Heart left ventricle (tissue), 16 donors: Measurements from ENCODE around the gene SYNE2. TPM values are rescaled to one million over a fixed set of nuclear protein-coding genes. Genes with fewer than 3 reads are reported as not detected.

ENCODE experiments used
- ATAC-seq, 4 donors: fragments of 200-7000 bp; cut with Tn5 transposase; one replicate each; pipeline ENCODE4 v1.9.1; 2020 to 2022; ENCODE audit warnings: moderate library complexity in 4 of 4, mild to moderate bottlenecking in 3 of 4, moderate number of reproducible peaks in 1 of 4
- DNase-seq, 5 donors: peaks; one replicate each; pipeline ENCODE4 v3.0.0-alpha.2; 2020
- H3K27ac ChIP-seq, 12 donors: fragments of 200-600 bp; sonication (generic) in 4 of 12; one replicate each; pipeline versions ENCODE4 v1.5.0 to v1.8.0; 2016 to 2022; ENCODE audit warnings: mild to moderate bottlenecking in 2 of 12
- H3K27me3 ChIP-seq, 9 donors: fragments of 200-600 bp; sonication (generic) in 2 of 9; one replicate each; pipeline versions ENCODE4 v1.5.1 to v1.8.0; 2016 to 2022; ENCODE audit warnings: mild to moderate bottlenecking in 3 of 9
- H3K36me3 ChIP-seq, 9 donors: fragments of 200-600 bp; sonication (generic) in 2 of 9; one replicate each; pipeline versions ENCODE4 v1.5.0 to v1.8.0; 2018 to 2022; ENCODE audit warnings: mild to moderate bottlenecking in 2 of 9
- H3K4me1 ChIP-seq, 12 donors: fragments of 200-600 bp; sonication (generic) in 4 of 12; one replicate each; pipeline versions ENCODE4 v1.5.0 to v1.8.0; 2016 to 2022; ENCODE audit warnings: mild to moderate bottlenecking in 3 of 12
- H3K4me3 ChIP-seq, 12 donors: fragments of 200-600 bp; sonication (generic) in 4 of 12; one replicate each; pipeline versions ENCODE4 v1.5.0 to v1.8.0; 2017 to 2022; ENCODE audit warnings: mild to moderate bottlenecking in 9 of 12, moderate library complexity in 4 of 12
- H3K9me3 ChIP-seq, 12 donors: fragments of 200-600 bp; sonication (generic) in 4 of 12; one replicate each; pipeline versions ENCODE4 v1.5.0 to v1.8.0; 2016 to 2022; ENCODE audit warnings: mild to moderate bottlenecking in 1 of 12
- POLR2A ChIP-seq, 2 donors: fragments of 450-650 bp; IDR thresholded peaks; one replicate each; pipeline ENCODE4 v1.6.1; 2017; ENCODE audit warnings: antibody characterized with exemption in 2 of 2, mild to moderate bottlenecking in 2 of 2, moderate library complexity in 2 of 2
- WGBS, 4 donors: extraction: QIAGEN DNeasy Blood & Tissue Kit in 2 of 4; methylation state at CpG; one replicate each; pipeline versions ENCODE4 v1.1.5 to v1.1.7; 2013 to 2018; 5-methylcytosine and 5-hydroxymethylcytosine counted together
- intact Hi-C, 10 donors: fragments of 100-400 bp; cut with DNase I; formaldehyde crosslinking; loops; one replicate each; pipeline versions ENCODE4 v1.11.1 to v1.14.2; 2022
- polyA plus RNA-seq, 2 donors: library from polyadenylated mRNA; stranded (reverse); fragments of 200-250 nt; gene quantifications; one replicate each; pipeline ENCODE4 v1.2.3, GENCODE V29; 2013
- total RNA-seq, 9 donors: library from RNA; depleted of rRNA in 2 of 9; stranded (reverse); fragments of >200 nt in 2 of 9; fragmentation: NEBNext Ultra II Directional in 3 of 9; extraction: Animal tissue kit (Norgen Biotek cat#: 25700) in 3 of 9; gene quantifications; one replicate each; pipeline versions ENCODE4 v1.1.0 to v1.2.4, GENCODE V29; 2016 to 2023
- TF ChIP-seq, protein P1 (sequence below), 12 donors: fragments of 200-600 bp; sonication (generic) in 4 of 12; IDR thresholded peaks; one replicate each; pipeline versions ENCODE4 v1.5.0 to v1.8.0; 2018 to 2022; ENCODE audit warnings: antibody characterized with exemption in 12 of 12, mild to moderate bottlenecking in 5 of 12
- donor health status: ischemic (EF 13 %, LVEDD 7.1; RV severe dilation, severe dysfunction).
- donor health status: healthy with polysubstance abuse.
- donor health status: DM: no; HTN: yes; CAD: no.
- donor health status: DM: no; HTN: no; CAD: no.
- donor health status: ischemic (EF 25% LVEDD 6.9; RV normal size, moderate dysfunction).
- donor health status: ischemic (EF 25% LVEDD 5.7; RV mildly dilated, moderate dysfunction).
- donor health status: healthy.
- donor health status: DM: yes; HTN: yes; CAD: no.
- donor health status: ischemic (EF 35%, LVEDD 5.7; RV mildly dilated, moderate dysfunction).
- donor health status: nonischemic (EF 11% LVEDD 7.7; RV severe dilation, severe dysfunction).
- donor health status: DM: yes; HTN: yes; CAD: no.
- donor health status: PGD.
- donor health status: ischemic (EF 29% LVEDD 5.4; RV normal size, mild dysfunction).
- donor health status: nonischemic (EF 23%, LVEDD 6.1; RV moderate dilation, normal function).

Gene SYNE2
- total and polyA plus RNA-seq, 11 donors = 58.2 to 255 (median 111) TPM

DNA sequence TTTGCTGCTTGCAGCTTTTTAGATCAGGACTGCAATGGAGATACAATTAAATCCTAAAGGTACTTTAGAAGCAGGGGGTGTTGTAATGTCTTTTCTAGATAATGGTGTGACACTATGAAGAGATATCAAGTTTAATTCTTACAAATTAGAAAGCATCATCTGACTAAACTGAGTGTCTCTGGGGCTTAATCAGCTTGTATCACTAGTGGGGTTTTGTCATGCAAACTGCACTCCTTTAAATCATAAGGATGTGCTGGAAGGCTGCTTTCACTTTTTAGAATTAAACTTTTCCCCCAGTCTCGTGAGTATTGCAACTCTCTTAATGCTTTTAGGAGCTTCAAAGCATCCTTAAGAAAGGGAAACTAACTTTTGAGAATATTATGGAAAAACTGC, 222.8 kb downstream of the SYNE2 start:
- H3K27ac ChIP-seq = no peak overlapping the region
- no peaks in the 10 kb centered on the region for H3K27me3 ChIP-seq
- WGBS, 4 donors = 68 to 83% (median 76%) methylated on average over 1 of the region's 1 CpG
- intact Hi-C loops = no loop called here
- peaks cover 0 to 87% (median 59%) of the 10 kb centered on the region in 9 donors for H3K36me3 ChIP-seq
- no peaks in the 10 kb centered on the region for H3K4me1 ChIP-seq
- ATAC-seq (no peak), DNase-seq (no peak)
- H3K9me3 ChIP-seq = no peaks in the 10 kb centered on the region
- TF ChIP-seq POLR2A (IDR thresholded peaks at IDR 0.05) = no peak
- TF ChIP-seq, protein P1, sequence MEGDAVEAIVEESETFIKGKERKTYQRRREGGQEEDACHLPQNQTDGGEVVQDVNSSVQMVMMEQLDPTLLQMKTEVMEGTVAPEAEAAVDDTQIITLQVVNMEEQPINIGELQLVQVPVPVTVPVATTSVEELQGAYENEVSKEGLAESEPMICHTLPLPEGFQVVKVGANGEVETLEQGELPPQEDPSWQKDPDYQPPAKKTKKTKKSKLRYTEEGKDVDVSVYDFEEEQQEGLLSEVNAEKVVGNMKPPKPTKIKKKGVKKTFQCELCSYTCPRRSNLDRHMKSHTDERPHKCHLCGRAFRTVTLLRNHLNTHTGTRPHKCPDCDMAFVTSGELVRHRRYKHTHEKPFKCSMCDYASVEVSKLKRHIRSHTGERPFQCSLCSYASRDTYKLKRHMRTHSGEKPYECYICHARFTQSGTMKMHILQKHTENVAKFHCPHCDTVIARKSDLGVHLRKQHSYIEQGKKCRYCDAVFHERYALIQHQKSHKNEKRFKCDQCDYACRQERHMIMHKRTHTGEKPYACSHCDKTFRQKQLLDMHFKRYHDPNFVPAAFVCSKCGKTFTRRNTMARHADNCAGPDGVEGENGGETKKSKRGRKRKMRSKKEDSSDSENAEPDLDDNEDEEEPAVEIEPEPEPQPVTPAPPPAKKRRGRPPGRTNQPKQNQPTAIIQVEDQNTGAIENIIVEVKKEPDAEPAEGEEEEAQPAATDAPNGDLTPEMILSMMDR (IDR thresholded peaks at IDR 0.05) = no peak
- H3K4me3 ChIP-seq = no peak overlapping the region

DNA sequence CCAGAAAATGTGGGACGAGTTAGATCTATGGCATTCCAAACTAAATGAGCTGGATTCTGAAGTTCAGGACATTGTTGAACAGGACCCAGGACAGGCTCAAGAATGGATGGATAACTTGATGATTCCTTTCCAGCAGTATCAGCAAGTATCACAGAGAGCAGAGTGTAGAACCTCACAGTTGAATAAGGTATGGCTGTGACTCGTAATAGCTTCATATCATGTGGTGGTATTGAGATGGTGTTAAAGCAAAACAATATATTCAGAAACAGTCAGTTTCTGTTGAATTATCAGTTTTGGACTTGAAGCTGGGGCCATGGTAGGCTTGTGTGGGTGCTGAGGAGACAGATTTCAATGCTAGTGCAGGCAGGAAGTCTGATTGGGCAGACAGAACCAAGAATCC, 227.6 kb downstream of the SYNE2 start:
- Histone ChIP-seq H3K27ac (no peak overlapping the region), H3K27me3 (no peaks in the 10 kb centered on the region), H3K9me3 (no peaks in the 10 kb centered on the region), H3K4me3 (no peak overlapping the region), H3K4me1 (peaks cover 0 to 11% (median 0%) of the 10 kb centered on the region in 12 donors), H3K36me3 (peaks cover 0 to 81% (median 61%) of the 10 kb centered on the region in 9 donors)
- DNase-seq (no peak), ATAC-seq (no peak)
- no peak for TF ChIP-seq POLR2A (IDR thresholded peaks at IDR 0.05)
- TF ChIP-seq, protein P1 (IDR thresholded peaks at IDR 0.05) = no peak
- intact Hi-C loops = no loop called here
- WGBS, 4 donors = 93 to 97% (median 96%) methylated on average over 2 of the region's 2 CpGs

DNA sequence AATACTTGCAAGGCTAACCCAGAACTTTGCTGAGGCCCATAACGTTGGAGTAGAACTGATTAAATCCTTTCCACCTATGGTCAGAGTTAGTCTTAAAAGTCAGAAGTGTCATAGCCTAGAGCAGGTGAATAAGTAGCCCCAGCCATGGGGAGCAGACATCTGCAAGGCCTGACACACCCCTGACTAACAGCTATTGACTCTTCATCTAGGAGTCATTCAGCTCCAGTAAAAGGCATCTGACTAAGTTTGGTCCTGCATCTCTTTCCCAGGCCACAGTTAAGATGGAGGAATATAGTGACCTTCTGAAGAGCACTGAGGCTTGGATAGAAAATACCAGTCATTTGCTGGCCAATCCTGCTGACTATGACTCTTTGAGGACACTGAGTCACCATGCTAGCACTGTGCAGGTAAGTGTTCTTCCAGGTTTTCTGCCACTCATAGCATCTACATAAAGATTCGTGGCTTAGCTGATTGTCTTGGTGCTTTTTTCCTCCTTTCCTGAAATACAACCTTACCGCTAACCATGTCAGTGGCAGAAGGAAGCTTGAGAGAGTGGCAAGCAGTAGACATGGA, 228.5 kb downstream of the SYNE2 start:
- no peak for TF ChIP-seq POLR2A (IDR thresholded peaks at IDR 0.05)
- TF ChIP-seq, protein P1 (IDR thresholded peaks at IDR 0.05) = no peak
- H3K9me3 ChIP-seq = no peaks in the 10 kb centered on the region
- peaks cover 0 to 11% (median 0%) of the 10 kb centered on the region in 12 donors for H3K4me1 ChIP-seq
- no peak overlapping the region for H3K27ac ChIP-seq
- peaks cover 0 to 77% (median 61%) of the 10 kb centered on the region in 9 donors for H3K36me3 ChIP-seq
- WGBS, 4 donors = 93 to 97% (median 96%) methylated on average over 3 of the region's 3 CpGs
- intact Hi-C loops = no loop called here
- ATAC-seq (no peak), DNase-seq (no peak)
- no peak overlapping the region for H3K4me3 ChIP-seq
- H3K27me3 ChIP-seq = no peaks in the 10 kb centered on the region

DNA sequence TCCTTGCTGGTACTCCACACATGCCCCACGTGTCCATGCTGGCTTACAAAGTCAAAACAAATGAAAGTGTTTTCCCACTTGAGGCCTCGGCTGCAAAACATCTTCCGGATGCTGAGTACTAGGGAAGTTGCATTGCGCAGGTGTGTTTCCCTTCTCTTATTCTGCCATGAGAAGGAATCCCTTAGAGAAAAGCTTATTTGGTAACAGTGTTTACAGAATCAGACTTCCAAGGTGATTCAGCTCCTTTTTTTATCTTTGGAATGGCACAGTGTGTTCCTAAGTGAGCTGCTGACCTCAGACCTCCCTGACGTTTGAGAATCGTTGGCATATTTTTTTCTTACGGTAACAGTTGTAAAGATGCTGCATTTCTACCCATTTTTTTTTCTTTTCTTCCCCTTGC, 230.0 kb downstream of the SYNE2 start:
- DNase-seq (no peak), ATAC-seq (peak; percentile 50 to 76 (median 57))
- Histone ChIP-seq H3K27ac (peak overlapping the region in 4 of 12 donors; percentile 11 to 52 (median 18)), H3K36me3 (peaks cover 0 to 82% (median 65%) of the 10 kb centered on the region in 9 donors), H3K4me3 (no peak overlapping the region), H3K9me3 (no peaks in the 10 kb centered on the region), H3K4me1 (peaks cover 0 to 11% (median 0%) of the 10 kb centered on the region in 12 donors), H3K27me3 (no peaks in the 10 kb centered on the region)
- no peak for TF ChIP-seq POLR2A (IDR thresholded peaks at IDR 0.05)
- TF ChIP-seq, protein P1 (IDR thresholded peaks at IDR 0.05) = no peak
- WGBS, 4 donors = 51 to 69% (median 60%) methylated on average over 7 of the region's 7 CpGs
- intact Hi-C loops = no loop called here
